GM21526 (cell line): ENCODE results near the gene MAGEB3.
"Not testable (repeated sequence)": the region's sequence is repeated elsewhere in the genome, so short reads cannot be mapped to it uniquely, and the experiment has no call there.

Experiments
- ATAC-seq: cut with Tn5 transposase; IDR thresholded peaks from one replicate; pipeline ENCODE4 v1.9.1; 2021; ENCODE audit warnings: moderate library complexity; ENCODE audit not compliant: unreplicated experiment, low FRiP score

MAGEB3 gene, protein sequence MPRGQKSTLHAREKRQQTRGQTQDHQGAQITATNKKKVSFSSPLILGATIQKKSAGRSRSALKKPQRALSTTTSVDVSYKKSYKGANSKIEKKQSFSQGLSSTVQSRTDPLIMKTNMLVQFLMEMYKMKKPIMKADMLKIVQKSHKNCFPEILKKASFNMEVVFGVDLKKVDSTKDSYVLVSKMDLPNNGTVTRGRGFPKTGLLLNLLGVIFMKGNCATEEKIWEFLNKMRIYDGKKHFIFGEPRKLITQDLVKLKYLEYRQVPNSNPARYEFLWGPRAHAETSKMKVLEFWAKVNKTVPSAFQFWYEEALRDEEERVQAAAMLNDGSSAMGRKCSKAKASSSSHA

DNA sequence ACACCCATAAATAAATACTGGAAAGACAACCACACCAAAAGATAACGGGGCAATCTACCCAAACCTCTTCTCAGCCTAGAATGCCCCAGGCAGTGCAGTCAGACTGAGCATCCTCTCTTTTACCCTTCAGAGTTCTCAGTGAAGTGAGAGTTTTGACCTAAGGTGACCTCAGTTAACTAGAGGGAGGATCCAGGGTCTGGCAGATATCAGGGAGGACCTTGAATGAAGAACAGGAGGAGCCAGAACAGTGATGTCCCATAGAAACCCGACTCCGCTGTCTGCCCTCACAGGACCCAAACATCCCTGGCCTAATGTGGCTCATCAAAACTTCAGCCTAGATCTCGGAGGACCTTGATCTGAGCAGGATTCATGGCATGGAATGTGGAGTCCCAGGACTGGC lies at the start of gene MAGEB3:
MAGEB3 (plus strand) TSS at position 263 of the 400 bp plus-strand sequence. CDS start 5,268 bp downstream, outside the sequence.
- no peak for ATAC-seq

DNA sequence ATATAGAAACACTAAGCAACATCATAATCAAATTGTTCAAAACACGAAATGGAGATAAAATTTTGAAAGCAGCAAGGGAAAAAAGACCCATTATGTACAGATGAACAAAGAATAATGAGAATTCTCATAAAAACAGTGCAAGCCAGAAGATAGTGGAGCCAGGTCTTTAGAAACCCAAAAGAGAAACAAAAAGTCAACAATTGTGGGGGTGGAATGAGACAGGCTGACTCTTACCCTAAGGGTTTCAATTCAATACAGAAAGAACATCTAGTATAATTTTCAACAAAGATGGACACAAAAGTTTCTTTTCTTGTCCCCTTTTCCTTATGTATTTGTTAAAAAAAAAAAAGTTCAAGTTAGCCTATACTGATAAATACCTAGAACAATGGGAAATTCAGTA lies 49.1 kb upstream of the MAGEB3 start:
- peak; percentile 79 for ATAC-seq

DNA sequence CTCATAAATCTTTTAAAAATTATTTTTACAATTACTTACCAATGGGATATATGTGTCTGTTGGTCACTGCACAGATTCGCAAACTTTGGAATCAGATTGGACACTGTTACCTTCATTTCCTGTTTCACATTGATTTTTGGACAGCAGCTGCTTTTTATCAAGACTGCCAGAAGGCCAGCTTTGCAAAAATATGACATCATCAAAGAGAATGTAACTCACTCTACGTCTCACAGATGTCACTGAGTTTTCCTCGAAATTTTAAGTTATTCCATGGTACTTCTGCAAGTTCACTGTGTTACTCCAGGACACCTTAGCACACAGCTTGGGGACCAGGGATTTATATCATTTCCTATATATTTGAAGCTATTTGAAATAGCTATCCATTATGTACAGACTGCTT lies 46.9 kb upstream of the MAGEB3 start:
- ATAC-seq = no peak

DNA sequence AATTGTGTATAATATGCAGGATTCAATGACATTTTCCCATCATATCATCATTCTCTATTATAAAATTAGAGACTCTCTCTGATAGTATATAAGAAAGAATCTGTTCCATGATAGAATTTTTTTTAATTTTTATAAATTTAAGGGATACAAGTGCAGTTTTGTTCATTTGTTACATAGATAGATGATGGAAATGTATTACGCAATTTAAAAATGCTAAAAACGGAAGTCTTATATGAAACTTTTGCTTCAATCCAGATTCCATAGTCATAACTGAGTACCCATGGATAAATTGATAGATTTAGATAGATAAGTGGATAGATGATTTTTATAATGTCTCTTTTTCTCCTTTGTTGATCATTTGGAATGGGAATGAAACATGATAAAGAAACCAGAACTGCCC lies 40.0 kb upstream of the MAGEB3 start:
- ATAC-seq = no peak

DNA sequence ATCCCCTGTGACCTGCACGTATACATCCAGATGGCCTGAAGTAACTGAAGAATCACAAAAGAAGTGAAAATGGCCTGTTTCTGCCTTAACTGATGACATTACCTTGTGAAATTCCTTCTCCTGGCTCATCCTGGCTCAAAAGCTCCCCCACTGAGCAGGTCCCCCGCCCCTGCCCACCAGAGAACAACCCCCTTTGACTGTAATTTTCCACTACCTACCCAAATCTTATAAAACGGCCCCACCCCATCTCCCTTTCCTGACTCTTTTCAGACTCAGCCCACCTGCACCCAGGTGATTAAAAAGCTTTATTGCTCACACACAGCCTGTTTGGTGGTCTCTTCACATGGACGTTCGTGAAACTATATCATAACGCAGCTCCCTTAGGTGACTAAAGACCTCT lies 36.5 kb upstream of the MAGEB3 start:
- not testable (repeated sequence) for ATAC-seq

DNA sequence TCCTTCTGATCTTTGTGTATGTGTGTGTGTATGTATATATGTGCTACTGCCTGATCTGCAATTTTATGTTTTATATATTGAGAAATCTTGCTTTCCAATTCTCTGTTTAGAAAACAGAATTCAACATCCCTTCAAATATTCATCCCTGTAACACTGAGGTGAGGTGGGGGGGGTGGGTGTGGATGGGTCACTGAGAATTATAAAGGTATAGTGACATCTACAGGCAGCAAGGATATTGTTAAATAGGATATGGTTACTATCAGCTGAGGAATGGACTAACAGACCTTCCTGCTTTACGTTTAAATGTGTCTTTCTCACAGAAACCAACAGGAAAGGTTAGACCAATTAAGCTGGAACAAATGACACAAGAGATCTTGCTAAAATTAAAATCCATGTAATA lies 34.1 kb upstream of the MAGEB3 start:
- no peak for ATAC-seq

DNA sequence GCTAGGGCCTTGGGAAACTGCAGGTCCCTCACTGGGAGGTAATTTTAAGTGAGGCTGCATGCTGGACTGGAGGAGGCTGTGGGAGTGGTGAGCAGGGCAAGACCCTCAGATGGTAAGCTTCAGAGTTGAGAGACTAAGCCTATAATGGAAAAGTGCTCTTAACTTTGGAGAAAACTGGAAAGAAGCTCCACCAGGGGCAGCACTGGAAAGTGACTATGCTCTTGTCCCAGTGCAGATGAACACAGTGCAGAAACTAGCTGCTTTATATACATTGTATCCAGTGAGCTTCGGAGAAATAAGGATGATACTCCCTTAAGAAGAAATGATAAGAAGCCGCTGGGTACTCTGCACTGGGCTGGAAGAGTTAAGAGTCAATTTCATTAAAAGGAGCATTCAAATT lies 18.3 kb upstream of the MAGEB3 start:
- ATAC-seq = no peak

DNA sequence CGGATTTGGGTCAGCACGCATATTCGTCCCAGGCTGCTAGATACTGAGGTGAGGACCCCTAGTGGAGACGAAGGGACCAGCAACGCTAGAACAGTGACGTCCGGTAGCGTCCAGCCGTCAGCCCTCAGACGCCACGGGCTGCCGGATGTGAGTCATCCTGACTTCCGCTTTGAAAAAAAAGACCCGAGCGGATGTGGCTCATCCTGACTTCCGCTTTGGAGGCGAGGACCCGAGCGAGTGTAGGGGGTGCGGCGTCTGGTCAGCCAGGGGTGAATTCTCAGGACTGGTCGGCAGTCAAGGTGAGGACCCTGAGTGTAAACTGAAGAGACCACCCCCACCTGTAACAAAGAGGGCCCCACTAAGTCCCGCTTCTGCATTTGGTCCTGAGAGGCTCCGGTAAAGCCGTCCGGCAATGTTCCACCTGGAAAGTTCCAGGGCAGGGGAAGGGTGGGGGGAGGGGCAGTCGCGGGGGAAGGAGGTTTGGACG lies 15.1 kb upstream of the MAGEB3 start, which contains the start of gene MAGEB2:
MAGEB2 (plus strand) TSS at position 207 of the 487 bp plus-strand sequence. CDS start 3,018 bp downstream, outside the sequence.
- ATAC-seq = no peak

DNA sequence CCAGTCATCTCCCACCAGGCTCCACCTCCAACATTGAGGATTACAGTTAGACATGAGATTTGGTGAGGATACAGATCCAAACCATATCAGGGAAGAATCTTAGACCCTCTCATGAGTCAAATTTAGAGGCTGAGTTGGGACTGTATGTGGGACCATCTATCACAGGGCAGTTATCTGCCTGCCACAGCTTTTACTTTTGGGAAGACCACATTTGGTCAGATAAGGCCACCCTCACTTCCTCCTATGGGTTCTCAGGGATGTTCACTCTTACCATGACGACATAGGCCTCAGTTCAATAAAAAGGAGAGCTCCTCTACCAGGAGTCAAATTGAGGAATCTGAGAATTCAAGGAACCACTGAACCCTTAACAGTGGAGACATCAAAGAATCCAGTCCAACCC lies 13.0 kb upstream of the MAGEB3 start:
- ATAC-seq = no peak

DNA sequence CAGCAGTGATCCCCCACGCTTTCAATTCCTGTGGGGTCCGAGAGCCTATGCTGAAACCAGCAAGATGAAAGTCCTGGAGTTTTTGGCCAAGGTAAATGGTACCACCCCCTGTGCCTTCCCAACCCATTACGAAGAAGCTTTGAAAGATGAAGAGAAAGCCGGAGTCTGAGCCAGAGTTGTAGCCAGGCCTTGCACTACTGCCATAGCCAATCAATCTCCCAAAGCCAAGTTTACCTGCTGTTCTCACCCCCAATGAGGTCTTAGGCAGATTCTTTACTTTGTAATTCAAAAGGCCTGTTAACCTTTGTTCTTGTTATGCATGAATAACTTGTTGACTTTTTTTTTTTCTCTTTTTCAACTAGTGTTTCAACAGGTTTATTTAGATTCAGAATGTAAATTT lies 11.1 kb upstream of the MAGEB3 start:
- no peak for ATAC-seq

DNA sequence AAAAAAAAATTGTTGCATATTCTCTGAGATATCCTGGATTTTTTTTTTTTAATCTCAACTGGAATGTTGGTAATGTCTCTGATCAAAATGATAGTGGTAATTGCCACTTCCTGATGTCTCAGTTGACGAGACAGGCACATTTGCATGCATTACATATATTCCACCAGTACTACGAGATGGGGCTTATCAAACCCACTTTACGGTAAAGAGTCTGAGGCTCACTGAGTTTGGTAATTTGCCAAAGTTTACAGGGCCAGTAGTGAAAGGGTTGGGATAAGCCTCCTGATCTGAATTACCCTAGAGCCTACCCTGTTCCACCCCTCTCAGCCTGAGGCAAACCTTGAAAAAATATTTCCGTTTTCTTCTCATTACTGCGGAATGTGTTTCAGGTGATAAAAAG lies 9.8 kb upstream of the MAGEB3 start:
- ATAC-seq = no peak

DNA sequence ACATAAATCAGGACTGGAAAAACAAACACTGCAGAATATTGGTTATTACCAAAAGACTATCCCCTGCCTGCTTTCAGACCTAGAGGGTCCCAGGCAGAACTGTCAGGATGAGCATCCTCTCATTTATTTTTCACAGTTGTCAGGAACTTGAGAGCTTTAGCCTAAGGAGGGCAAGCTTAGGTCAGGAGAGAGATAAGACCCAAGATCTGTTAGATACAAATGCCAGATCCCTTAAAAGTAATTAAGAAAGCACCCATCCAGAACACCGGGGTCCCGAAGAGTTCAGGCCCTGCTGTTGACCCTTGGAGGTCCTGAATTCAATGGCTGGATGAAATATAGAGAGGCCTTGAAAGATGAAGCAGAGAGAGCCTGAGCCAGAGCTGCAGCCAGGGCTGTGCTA lies 5.9 kb upstream of the MAGEB3 start:
- no peak for ATAC-seq

DNA sequence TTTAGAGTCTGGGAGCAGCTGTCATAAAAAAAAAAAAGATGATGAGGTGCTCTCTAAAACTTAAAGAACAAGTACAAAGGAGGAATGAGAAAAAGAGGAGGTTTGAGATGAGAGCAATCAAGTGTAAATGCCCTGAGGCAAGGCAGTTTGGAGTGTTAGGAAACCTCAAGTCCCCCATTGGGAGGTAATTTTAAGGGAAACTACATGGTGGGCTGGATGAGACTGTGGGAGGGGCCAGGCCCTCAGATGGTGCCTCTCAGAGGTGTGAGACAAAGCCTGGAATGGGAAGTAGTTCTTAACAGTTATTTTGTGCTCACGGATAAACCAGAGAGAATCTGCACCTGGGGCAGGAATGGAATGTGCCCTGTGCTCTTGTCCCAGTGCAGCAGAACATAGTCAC lies 1.9 kb upstream of the MAGEB3 start:
- ATAC-seq = no peak

DNA sequence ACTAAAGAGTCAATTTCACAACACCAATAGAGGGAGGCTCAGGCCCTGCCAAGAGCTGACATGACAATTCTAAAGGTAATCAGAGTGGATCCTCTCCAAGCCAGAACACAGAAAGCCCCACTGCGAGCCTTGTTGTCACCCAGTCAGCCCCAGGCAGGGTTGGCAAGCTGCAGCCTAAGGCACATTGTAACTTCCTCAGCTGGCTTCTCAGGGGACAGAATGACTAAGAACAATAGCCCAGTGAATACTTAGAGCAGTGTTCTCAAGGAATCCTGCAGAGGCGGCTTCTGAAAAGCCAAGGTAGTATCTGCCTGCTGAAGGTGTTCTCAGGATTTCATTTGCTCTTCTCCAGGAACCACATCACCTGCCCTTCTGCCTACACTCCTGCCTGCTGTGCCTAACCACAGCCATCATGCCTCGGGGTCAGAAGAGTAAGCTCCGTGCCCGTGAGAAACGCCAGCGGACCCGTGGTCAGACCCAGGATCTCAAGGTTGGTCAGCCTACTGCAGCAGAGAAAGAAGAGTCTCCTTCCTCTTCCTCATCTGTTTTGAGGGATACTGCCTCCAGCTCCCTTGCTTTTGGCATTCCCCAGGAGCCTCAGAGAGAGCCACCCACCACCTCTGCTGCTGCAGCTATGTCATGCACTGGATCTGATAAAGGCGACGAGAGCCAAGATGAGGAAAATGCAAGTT lies 11.4 kb downstream of the MAGEB3 start, which contains the start of gene MAGEB4:
MAGEB4 (plus strand) TSS at position 277 of the 692 bp plus-strand sequence; CDS start at position 413, 136 bp downstream.
- ATAC-seq = no peak

DNA sequence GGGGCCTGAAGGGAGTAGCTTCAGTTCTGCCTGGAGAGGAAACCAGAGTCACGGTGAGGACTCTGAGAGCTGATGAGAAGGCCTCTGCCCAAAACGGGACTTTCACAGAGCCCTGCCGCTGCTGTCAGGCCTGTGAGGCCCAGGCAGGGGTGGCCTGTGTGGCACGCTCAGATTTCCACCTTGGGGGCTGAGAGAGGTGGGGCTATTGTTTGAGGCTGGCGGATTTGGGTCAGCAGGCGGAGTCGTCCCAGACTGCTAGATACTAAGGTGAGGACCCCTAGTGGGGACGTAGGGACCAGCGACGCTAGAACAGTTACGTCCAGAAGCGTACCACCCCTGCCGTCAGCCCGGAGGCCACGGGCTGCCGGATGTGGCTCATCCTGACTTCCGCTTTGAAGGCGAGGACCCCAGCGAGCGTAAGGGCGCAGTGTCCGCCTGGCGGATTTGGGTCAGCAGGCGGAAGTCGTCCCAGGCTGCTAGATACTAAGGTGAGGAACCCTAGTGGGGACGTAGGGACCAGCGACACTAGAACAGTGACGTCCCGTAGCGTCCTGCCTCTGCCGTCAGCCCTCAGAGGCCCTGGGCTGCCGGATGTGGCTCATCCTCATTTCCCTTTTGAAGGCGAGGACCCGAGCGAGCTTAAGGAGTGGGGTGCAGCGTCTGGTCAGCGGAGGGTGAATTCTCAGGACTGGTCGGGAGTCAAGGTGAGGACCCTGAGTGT lies 16.5 kb downstream of the MAGEB3 start, which contains the start of gene MAGEB1:
MAGEB1 (plus strand) TSS at position 378 of the 721 bp plus-strand sequence. CDS start 3,348 bp downstream, outside the sequence.
- no peak for ATAC-seq

DNA sequence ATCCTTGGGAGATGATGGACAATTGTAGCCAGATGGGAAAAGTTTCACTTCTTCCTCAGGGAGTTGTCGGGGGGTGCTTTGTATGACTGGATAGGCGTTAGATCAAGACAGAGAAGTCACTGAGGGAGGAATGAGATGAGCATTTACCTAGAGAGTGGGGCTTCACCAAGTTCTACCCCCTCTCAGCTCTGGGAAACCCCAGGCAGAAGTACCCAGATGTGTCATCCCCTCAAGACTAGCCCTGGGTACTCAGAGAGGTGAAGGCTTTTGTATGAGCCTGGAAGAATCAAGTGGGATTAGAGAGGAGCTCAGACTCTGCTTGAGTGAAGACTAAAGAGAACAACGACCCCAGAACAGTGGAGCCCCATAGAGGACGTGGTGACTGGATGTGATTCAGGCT lies 18.4 kb downstream of the MAGEB3 start:
- ATAC-seq = no peak

DNA sequence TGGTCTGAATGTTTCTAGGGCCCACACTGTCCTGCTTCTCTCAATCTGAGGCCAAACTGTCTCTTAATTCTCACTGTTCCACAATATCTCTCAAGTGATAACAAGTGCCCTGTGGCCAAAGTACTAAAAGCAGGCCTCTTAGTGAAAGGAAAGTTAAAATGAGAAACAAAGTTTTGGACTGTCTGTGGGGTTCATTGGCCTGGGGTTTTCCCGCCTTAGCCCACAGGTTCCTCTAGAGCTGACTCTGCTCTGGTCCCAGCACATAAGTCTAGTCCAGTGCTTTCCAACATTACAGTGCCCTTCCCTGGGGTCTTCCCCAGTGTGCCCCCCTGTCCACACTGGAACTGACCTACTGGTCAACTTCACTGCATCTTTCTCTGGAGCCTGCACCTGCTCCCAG lies 22.8 kb downstream of the MAGEB3 start:
- ATAC-seq = peak; percentile 53

DNA sequence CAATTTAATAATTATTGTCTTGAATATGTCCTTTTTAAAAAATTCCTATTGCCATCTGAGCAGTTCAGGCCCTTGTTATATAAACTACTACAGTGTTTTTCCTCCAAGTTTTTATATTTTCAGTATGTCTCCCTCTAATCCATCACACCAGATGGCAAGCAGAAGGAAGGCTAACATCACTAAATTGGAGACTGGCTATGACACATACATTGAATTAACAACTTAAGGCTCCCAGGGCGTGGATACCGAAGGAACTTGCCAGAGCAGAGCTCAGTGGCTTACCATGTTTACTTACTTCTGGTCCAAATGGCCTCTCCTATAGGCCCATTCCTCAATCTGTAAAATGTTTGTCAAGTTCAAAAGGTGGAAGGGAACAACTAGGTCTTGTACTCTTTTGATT lies 29.5 kb downstream of the MAGEB3 start:
- ATAC-seq = no peak

DNA sequence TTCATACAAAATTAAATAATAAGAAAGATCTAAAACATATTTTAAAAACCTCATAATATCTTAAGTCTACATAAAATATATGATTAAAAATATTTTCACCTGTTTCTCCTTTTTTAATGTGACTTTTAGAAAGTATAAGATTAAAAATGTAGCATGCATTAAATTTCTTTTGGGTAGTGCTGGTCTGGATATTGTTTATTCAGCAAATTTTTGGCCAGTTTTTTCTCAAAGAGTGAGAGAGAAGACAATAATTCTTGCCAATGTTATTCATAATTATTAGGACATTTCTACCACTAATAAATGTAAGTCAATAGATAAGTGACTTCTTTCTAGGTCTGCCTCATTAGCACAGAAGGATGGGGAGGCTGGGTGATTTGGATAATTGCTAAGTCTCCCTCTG lies 30.6 kb downstream of the MAGEB3 start:
- ATAC-seq = no peak

DNA sequence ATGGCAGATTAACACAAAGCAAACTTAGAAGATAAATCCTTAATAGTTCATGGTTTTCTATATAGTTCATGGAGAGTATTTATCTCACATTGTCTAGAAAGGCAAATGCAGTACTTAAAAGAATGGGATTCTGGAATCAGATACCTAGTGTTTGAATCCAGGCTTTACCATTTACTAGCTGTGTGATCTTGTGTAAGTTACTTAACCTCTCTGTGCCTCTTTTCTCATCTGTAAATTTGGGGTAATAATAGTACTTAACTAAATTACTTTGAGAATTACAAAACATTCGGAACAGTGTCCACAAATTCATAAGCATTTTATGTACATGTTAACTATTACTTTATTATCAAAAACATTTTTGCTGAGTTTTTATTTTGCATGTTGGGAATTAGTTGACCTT lies 32.3 kb downstream of the MAGEB3 start:
- no peak for ATAC-seq

DNA sequence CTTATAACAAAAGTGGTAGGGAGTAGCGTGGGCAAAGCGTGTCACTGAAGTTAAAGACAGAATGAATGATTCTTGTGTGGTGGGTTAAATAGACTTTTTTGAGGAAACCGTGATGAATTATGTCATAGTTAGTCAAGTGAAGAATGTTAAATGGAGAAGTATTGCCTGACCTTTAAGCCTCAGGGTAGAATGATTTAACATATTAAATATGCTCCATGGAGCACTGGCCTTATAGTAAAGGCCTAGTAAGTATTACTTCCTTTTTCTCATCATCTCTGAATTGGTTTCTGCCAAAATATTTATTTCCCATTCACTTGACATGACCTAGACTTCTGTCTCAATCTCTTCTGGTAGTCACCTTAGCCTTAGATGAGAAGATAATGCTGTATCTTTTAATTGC lies 40.2 kb downstream of the MAGEB3 start:
- no peak for ATAC-seq
